GM19452 (cell line): ENCODE data around the gene MRPL12.

Experiments
- ATAC-seq: cut with Tn5 transposase; IDR thresholded peaks from one replicate; pipeline ENCODE4 v1.9.1; 2021; ENCODE audit not compliant: unreplicated experiment

MRPL12 gene

DNA sequence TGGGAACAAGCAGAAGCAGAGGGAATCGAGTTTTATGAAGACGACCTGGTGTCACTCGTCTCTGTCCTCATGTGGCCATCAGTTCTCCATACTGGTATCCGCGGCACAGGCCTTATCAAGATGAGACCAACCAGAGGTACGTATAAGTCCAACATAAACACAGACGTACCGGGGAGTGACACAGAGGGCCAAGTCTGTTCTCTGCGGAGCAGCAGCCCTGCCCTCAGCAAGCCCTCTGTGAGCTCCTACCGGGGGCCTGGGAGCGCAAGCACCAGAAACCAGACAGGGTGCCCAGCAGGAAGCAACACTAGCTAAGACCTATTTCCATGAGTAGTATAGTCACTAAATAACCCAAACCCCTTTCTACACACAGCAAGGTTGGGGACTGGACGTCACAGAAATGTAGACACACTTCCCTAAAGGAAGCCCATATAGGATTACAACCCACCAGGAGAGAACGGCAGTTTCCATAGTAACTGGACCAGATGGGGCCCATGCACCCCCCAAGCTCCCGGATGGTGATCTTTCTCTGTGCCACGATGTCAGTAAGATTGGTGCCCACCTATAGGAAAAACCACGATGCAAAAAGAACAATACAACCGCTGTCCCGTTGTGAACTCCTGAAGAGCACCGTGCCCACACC lies 20.5 kb upstream of the MRPL12 start:
- no peak for ATAC-seq

DNA sequence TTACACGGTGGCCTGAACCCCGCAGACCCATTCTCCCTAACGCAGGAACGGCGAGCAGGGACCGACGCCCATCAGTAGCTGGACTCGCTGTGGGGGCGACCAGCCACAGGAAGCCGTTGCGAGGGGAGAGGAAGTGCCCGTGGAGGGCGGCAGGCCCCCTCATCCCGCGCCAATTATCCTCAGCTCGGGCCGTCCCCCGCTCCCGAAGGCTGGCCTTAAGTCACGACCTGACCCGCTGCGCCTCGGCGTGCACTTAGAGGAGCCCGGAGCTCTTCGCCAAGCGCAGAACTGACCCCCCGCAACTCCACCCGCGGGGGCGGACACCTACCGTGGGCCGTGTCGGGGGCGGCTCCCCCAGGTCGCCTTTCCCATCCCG lies 20.0 kb upstream of the MRPL12 start:
- ATAC-seq, result peak; percentile 31

DNA sequence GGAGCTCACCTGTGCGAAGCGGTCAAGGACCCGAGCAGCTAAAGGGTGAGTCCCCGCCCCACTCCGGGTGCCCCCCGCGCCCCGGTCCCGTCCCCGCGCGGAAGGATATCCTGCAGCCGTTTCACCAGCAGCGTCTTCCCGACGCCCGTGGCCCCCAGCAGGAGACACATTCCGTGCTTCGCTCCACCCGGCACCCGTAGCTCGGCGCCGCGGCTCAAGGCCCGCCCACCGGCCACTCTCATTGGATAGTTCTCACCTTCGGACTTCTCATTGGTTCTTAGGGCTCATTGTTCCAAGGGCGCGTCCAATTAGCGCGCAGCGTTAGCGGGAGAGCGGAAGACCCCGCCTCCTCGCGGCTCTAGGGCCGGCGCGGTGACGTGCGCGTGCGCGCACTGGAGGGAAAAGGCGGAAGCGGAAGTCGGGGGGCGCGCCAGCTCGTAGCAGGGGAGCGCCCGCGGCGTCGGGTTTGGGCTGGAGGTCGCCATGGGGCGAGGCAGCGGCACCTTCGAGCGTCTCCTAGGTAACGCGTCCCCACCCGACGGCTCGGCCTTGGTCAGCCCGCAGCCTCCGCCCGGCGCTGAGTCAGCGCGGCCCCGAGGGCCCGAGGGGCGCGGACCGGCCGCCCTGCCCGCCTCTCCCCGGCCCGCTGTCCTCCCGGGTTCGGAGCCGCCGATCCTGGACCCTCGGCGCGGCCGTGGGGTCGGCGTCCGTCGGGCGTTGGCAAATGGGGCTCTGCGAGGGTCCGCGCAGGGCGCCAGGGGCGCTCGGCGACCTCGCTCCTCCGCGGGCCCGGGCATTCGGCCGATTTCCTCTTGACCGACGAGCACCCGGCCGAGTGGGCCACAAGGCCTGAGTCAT lies 19.4 kb upstream of the MRPL12 start, which contains the start of the genes ARL16 and HGS:
Gene ARL16, minus strand, starts transcription at position 214 of the 858 bp plus-strand sequence. Its CDS starts 44 bp downstream, at position 170.
Gene HGS, plus strand, starts transcription at position 428 of the 858 bp plus-strand sequence. Its CDS starts 56 bp downstream, at position 484.
- ATAC-seq, result peak; percentile 87

DNA sequence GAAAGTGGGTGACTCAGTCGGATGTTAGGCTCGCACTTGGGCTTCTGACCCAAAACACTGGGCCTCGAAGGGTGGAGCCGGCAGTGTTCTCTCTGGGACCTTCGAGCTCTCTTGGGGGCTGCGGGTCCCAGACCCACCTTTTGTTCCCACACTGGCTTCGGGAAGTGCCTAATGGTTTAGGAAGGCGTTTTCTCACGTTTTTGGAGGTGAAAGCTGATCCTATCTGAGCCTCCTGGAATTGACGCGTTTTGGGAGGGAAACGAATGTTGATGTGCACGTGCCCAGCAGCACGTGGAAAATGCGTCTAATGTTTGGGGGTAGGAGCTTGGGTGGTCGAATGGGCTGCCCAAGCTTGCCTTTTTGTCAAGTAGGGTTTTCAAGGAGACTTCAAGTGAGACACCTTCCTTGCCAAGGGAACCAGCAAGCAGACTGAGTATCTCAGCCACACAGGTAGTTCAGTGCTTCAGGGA lies 18.7 kb upstream of the MRPL12 start:
- no peak for ATAC-seq

DNA sequence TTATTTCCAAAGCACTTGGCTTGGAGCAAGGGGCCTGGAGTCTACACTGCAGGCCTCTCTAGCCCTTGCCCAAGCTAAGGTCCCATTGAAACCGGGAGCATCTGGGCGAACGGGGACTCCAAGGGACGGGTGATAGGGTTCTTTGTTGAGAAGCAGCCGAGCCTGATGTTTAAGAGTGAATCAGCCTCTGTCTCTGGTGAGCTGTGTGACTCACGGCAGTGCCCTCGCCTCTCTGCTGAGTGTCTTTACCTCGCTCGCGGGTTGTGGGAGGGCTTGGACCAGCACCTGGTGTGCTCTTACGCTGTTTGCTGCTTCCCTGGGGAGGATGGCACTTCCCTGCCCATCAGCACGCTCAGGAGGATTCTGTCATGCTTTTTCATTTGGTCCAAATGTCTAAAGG lies 18.1 kb upstream of the MRPL12 start:
- no peak for ATAC-seq

DNA sequence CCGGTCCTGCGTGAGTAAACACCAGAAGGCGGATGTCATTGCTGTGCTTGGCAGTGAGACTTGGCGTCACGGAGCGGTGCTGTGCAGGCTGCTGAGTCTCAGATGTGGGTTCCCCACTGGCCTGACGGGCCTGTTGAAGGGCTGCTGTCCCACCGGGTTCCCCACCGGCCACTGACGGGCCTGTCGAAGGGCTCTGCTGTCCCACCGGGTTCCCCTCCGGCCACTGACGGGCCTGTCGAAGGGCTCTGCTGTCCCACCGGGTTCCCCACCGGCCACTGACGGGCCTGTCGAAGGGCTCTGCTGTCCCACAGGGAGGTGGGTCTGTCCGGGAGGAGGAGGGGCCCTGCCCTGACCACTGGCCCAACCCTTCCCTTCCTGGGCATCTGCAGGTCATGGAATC lies 16.6 kb upstream of the MRPL12 start:
- no peak for ATAC-seq

DNA sequence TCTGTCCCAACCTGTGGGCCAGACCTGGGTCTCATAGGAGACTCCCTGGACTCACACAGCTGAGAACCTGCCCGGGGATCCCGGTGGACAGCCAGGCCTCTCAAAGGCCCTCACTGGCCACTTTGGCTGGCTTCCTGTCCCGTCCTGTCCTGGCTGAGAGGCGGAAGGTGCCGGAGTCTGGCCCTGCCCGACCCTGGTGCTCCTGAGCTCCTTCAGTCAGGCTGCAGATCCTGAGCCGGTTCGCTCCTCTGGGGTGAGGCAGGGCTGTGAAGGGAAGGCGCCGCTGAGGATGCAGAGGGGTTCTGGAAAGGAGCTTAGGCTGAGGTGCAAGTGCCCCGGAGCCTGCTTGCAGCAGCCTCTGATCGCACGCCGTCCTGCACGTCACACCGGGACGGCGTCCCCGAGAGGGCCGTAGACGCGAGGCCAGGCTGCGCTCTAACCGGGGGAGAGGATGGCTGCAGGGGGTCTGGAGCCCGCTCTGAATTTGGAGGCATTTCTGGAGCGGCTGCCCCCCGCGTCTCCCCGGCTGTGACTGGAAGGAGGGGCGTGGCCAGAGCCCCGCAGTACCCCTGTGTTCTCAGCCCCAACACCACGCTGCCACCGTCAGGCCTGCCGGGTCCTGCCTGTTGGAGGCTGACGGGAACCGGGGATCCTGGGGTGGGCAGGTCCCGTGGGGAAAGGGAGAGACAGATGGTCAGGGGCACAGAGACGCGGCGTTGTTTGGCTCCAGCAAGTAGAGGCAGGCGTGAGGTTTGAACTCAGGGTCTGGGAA lies 15.2 kb upstream of the MRPL12 start:
- no peak for ATAC-seq

DNA sequence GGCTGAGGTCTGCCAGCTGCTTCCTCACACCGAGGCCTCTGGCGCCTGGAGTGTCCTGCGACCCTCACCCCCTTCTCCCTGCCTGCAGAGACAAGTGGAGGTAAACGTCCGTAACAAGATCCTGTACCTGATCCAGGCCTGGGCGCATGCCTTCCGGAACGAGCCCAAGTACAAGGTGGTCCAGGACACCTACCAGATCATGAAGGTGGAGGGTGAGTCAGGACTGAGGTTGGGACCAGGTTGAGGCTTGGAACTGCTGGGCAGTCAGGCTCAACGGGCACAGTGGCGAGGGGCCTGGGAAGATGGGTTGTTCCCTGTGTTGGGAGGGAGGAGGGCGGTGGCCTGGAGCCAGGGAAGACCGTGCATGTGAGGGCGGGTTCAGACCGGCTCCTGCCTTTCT lies 14.6 kb upstream of the MRPL12 start:
- no peak for ATAC-seq

DNA sequence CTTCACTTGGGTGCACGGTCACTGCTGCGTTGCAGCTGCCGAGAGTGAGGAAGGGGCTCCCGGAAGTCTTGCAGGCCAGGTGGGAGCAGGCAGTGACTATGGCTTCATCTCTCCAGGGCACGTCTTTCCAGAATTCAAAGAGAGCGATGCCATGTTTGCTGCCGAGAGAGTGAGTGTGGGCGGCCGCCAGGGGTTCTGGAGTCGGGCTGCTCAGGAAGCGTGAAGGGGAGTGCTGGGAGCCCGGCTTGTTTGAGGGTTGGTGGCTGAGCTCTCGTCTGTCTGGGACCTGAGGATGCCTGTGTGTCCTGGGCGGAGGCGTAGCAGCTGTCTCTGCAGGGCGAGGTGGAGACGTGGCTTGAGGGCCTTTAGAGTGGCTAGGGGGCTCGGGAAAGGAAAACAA lies 13.1 kb upstream of the MRPL12 start:
- ATAC-seq, result no peak

DNA sequence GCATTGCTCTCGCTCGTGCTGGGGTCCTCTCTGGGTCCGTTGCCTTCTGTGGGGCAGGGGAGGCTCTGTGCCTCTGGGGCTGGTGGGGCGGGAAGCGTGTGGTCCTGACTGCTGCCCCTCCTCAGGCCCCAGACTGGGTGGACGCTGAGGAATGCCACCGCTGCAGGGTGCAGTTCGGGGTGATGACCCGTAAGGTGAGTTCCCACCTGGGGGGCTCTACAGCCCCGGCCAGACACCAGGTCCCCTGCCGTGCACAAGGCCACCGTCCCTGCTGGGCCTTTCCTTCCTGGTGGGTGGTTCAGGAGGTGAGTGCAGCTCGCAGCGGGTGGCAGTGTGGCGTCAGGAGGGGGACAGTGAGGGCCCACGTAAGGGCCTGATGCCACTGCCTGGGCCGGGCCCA lies 12.6 kb upstream of the MRPL12 start:
- no peak for ATAC-seq

DNA sequence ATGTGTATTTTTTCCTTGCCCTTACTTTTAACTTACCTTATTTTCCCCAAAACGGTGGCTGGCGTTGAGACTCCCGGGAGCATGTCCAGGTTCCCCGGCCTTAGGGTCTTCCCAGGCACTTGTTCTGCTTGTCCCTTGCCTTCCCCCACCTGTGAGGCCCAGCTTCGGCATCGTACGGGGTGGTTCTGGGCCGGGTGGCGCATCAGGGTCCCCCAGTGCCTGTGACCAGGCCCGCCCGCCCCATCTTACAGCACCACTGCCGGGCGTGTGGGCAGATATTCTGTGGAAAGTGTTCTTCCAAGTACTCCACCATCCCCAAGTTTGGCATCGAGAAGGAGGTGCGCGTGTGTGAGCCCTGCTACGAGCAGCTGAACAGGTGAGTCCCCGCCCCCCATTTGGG lies 12.0 kb upstream of the MRPL12 start:
- no peak for ATAC-seq

DNA sequence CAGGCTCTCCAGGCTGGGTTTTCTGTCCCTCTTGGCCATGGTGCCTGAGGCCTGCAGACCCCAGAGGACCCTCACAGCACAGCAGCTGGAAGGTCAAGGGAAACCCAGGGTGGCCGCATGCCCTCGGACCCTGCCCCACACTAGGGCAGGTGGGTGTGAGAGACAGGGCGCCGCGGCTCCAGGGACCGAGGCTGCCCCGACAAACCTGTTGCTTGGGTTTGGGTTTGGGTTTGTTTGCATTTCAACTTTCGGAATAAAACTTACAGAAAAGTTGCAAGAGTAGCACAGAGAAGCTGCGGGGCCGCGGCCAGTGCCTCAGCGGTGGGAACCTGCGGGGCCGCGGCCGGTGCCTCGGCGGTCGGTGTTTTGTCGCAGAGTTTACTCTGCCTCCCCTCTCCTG lies 11.6 kb upstream of the MRPL12 start:
- ATAC-seq, result no peak

DNA sequence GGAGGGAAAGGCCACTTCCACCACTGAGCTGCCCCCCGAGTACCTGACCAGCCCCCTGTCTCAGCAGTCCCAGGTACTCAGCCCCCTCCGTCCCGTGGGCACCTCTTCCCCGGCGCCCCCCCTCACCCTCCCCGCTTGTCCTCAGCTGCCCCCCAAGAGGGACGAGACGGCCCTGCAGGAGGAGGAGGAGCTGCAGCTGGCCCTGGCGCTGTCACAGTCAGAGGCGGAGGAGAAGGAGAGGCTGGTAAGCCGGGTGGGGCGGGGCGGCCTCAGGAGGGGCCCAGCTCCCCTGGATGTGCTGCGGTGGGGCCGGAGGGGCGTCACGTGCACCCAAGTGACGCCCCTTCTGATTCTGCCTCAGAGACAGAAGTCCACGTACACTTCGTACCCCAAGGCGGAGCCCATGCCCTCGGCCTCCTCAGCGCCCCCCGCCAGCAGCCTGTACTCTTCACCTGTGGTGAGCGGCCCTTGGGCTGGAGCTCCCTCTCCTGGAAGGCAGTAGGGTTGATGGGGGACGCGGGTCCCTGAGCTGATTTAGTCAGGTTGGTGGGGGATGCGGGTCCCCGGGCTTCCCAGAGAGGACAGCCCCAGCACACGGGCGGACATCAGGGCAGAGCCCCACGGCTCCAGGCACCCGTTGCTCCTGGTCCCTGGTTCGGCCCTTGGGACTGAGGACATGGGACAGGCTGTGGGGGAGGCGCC lies 9.5 kb upstream of the MRPL12 start:
- ATAC-seq, result no peak

DNA sequence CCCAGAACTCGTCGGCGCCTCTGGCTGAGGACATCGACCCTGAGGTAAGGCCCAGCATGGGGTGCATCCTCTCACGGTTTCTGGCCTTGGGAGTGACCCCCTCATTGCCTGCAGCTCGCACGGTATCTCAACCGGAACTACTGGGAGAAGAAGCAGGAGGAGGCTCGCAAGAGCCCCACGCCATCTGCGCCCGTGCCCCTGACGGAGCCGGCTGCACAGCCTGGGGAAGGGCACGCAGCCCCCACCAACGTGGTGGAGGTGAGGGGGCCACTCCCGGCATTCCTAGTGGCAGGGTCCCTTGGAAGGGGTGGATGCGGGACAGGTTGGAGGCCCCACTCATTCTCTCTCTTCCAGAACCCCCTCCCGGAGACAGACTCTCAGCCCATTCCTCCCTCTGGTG lies 8.4 kb upstream of the MRPL12 start:
- no peak for ATAC-seq

DNA sequence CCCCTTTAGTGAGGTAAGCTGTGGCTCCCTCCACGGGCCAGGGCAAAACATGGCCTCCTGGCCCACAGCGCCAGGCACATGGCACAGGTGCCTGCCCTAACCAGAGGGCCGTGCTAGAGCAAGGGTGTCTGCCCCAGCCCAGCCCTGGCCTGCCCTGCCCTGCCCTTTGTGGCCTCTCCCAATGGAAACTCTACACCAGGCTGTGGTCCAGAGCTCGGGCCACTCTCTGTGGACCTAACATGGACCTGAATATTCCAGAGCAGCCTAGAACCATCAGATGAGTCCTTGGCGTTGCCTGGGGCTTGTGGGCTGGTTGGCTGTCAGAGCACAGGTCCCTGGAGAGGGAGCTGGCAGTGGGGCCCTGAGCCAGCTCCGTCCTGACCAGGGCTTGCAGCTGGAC lies 8.0 kb upstream of the MRPL12 start:
- ATAC-seq, result no peak

DNA sequence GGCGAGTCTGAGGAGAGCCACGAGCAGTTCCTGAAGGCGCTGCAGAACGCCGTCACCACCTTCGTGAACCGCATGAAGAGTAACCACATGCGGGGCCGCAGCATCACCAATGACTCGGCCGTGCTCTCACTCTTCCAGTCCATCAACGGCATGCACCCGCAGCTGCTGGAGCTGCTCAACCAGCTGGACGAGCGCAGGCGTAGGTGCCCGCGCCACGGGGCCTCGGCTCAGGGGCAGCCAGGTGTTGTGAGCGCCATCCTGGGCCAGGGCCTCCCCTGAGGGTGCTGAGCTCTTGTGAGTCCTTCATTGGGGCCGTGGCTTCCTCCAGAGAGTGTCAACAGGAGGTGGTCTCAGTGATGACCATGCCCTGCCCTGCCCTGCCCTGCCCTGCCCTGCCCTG lies 7.4 kb upstream of the MRPL12 start:
- no peak for ATAC-seq

DNA sequence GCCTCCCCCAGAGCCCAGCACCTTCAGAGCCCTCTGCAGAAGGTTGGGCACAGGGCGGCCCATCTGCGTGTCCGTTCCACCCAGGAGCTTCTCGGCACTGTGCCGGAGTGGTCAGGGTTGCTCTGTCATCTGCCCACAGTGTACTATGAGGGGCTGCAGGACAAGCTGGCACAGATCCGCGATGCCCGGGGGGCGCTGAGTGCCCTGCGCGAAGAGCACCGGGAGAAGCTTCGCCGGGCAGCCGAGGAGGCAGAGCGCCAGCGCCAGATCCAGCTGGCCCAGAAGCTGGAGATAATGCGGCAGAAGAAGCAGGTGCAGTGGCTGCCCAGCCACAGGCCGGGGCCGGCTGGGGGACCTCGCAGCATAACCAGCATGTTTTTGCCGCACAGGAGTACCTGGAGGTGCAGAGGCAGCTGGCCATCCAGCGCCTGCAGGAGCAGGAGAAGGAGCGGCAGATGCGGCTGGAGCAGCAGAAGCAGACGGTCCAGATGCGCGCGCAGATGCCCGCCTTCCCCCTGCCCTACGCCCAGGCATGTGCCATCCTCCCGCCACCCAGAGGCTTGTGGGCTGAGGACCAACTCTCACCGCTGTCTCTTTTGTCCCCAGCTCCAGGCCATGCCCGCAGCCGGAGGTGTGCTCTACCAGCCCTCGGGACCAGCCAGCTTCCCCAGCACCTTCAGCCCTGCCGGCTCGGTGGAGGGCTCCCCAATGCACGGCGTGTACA lies 6.8 kb upstream of the MRPL12 start:
- no peak for ATAC-seq

DNA sequence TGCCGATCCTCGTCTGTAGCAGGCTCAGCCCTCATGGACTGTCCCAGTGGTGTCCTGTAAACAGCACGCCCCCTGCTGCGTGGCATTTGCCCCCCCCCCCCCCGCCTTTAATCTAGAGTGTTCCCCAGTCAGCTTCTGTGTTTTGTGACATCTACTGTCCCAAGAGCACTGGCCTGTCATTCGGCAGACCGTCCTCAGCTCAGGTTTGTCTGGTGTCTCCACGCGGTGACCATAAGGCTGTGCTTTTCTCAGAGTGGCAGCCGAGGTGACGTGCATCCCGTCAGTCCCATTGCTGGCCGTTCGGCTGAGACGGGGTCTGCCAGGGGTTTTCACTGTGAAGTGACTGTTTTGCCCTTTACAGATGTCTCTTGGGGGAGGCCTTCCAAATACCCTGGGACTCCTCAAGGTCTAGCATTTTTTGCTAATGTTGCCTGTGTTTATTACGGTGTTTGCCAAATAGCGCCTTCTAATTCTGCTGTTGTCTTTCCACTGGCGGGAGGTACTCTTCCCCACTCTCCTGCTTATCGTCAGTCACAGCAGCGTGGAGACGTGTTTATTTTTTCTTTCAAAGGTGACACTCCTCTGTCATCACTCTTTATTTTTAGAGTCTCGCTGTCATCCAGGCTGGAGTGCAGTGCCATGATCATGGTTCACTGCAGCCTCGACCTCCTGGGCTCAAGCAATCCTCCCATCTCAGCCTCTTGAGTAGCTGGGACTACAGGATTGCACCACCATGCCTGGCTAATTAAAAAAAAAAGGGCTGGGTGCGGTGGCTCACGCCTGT lies 5.7 kb upstream of the MRPL12 start:
- ATAC-seq, result no peak
